Pancreas (tissue), 10 donors: ENCODE measurements around the gene FLRT1. TPM values are rescaled to one million over a fixed set of nuclear protein-coding genes. Genes with fewer than 3 reads are reported as not detected.

Source experiments
- ATAC-seq, 4 donors: fragments of 200-7000 bp; cut with Tn5 transposase; one replicate each; pipeline versions ENCODE4 v1.8.0 to v1.9.1; 2020; ENCODE audit warnings: mild to moderate bottlenecking in 4 of 4, moderate library complexity in 4 of 4
- DNase-seq, 6 donors: peaks; one replicate each; pipeline ENCODE4 v3.0.0-alpha.2; 2020
- FAIRE-seq: peaks from 2 replicates; lab custom pipeline; 2012; peaks lifted over from hg19 to GRCh38; lab: Jason Lieb, UNC
- H3K27ac ChIP-seq, 4 donors: fragments of 200-600 bp; sonication (generic); 1 replicate in 3 of 4; 2 replicates in 1 of 4; pipeline versions ENCODE4 v1.5.0 to v1.8.0; 2020
- H3K27me3 ChIP-seq, 4 donors: fragments of 200-600 bp; one replicate each; pipeline ENCODE4 v1.8.0; 2021
- H3K36me3 ChIP-seq, 3 donors: fragments of 200-600 bp; sonication (generic) in 1 of 3; one replicate each; pipeline versions ENCODE4 v1.5.0 to v1.8.0; 2020 to 2021
- H3K4me1 ChIP-seq, 3 donors: fragments of 200-600 bp; one replicate each; pipeline ENCODE4 v1.8.0; 2021
- H3K4me3 ChIP-seq, 4 donors: fragments of 200-600 bp; sonication (generic) in 2 of 4; one replicate each; pipeline versions ENCODE4 v1.5.0 to v1.8.0; 2020 to 2021
- H3K9me3 ChIP-seq, 4 donors: fragments of 200-600 bp; one replicate each; pipeline ENCODE4 v1.8.0; 2021
- CTCF ChIP-seq, 4 donors: fragments of 200-600 bp; sonication (generic) in 3 of 4; IDR thresholded peaks; one replicate each; pipeline versions ENCODE4 v1.5.0 to v1.8.0; 2021; ENCODE audit warnings: antibody characterized with exemption in 4 of 4
- WGBS, 2 donors: extraction: QIAGEN DNeasy Blood & Tissue Kit; methylation state at CpG; one replicate each; pipeline ENCODE4 v1.1.7; 2013; 5-methylcytosine and 5-hydroxymethylcytosine counted together
- intact Hi-C, 3 donors: fragments of 100-400 bp; cut with DNase I; formaldehyde crosslinking; loops; one replicate each; pipeline versions ENCODE4 v1.11.1 to v1.14.2; 2022
- polyA plus RNA-seq, 2 donors: library from polyadenylated mRNA; stranded (reverse); fragments of 200-250 nt; gene quantifications; one replicate each; pipeline ENCODE4 v1.2.3, GENCODE V29; 2013
- total RNA-seq, 6 donors: library from RNA; stranded (reverse); fragmentation: NEBNext Ultra II Directional in 4 of 6; extraction: Animal tissue kit (Norgen Biotek cat#: 25700) in 4 of 6; gene quantifications; one replicate each; pipeline versions ENCODE4 v1.2.1 to v1.2.4, GENCODE V29; 2021 to 2023
- donor health status: healthy with polysubstance abuse.
- donor health status: DM: no; HTN: no; CAD: no; lungs with moderate emphysema.
- donor health status: DM: no; HTN: no; CAD: no.
- donor health status: control.
- donor health status: control.
- donor health status: Bipolar disorder and iron deficiency.
- donor health status: DM: yes; HTN: yes; CAD: no.
- donor health status: DM: no; HTN: no; CAD: no.
- donor health status: DM: no; HTN: no; CAD: no.
- donor health status: DM: yes; HTN: yes; CAD: no.

Gene FLRT1
- total and polyA plus RNA-seq, 8 donors: 0.04 to 0.87 (median 0.19) TPM

DNA sequence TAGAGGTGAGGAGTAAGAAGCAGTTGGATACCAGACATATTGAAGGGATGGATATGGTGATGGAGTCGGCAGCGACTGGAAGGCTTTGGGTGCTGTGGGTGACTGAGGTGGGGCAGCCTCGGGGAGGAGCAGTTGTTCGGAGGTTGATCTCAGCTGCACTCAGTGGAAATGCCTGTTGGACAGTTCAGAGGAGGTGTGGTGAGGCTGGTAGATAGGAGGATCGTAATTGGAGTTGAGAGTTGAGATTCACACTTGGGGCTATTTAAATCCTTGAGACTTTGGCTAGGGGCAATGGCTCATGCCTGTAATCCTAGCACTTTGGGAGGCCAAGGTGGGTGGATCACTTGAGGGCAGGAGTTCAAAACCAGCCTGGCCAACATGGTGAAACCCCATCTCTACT is 42.6 kb upstream of the FLRT1 start:
- Histone ChIP-seq H3K27me3 (no peaks in the 10 kb centered on the region), H3K9me3 (no peaks in the 10 kb centered on the region), H3K4me3 (no peak overlapping the region), H3K36me3 (peaks cover 0 to 28% (median 11%) of the 10 kb centered on the region in 3 donors), H3K27ac (no peak overlapping the region), H3K4me1 (no peaks in the 10 kb centered on the region)
- DNase-seq (no peak), ATAC-seq (no peak), FAIRE-seq (no peak)
- TF ChIP-seq CTCF (IDR thresholded peaks at IDR 0.05): no peak
- intact Hi-C loops: loop anchor here in 1 of 3 donors (10.0 kb wide), 1 partner anchor 302 kb away; the partner anchor contains the start of gene KCNK4
- WGBS, 2 donors: 88 to 93% methylated on average over 5 of the region's 5 CpGs

DNA sequence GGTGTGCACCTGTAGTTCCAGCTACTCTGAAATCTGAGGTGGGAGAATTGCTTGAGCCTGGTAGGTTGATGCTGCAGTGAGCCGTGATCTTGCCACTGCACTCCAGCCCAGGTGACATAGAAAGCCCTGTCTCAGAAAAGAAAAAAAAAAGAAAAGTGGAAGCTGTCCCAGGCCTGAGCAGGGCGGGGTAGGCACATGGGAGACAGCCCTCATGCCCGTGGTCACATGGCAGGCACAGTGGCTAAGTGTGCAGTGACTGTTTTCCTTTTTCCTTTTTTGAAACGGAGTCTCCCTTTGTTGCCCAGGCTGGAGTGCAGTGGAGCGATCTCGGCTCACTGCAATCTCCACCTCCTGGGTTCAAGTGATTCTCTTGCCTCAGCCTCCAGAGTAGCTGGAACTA is 41.7 kb upstream of the FLRT1 start:
- H3K36me3 ChIP-seq: peaks cover 0 to 24% (median 12%) of the 10 kb centered on the region in 3 donors
- ATAC-seq: peak in 1 of 4 donors; percentile 47

DNA sequence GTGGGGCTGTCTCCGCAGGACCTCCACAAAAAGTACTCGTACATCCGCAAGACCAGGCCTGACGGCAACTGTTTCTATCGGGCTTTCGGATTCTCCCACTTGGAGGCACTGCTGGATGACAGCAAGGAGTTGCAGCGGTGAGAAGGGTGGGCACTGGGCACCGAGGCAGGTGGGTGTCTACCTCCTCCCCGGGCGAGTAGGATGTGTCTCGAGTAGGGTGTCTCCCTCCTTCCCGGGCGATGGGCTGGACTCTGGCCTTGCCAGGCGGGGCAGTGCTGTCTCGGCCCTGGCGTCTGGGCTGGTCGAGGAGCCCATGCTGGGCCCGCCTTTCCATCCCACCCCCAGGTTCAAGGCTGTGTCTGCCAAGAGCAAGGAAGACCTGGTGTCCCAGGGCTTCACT is 39.2 kb upstream of the FLRT1 start:
- intact Hi-C loops: loop anchor here in 1 of 3 donors (10.0 kb wide), 1 partner anchor 298 kb away; the partner anchor contains the start of gene KCNK4
- Histone ChIP-seq H3K9me3 (no peaks in the 10 kb centered on the region), H3K36me3 (peaks cover 0 to 20% (median 12%) of the 10 kb centered on the region in 3 donors), H3K27me3 (no peaks in the 10 kb centered on the region), H3K4me1 (peaks cover 0 to 5% (median 0%) of the 10 kb centered on the region in 3 donors), H3K4me3 (no peak overlapping the region), H3K27ac (no peak overlapping the region)
- no peak for DNase-seq
- 88 to 91% methylated on average over 18 of the region's 18 CpGs for WGBS, 2 donors
- no peak for ATAC-seq
- no peak for TF ChIP-seq CTCF (IDR thresholded peaks at IDR 0.05)
- no peak for FAIRE-seq

More for the DNA sequence above, 41.7 kb upstream of the FLRT1 start:
- 75 to 85% methylated on average over 6 of the region's 6 CpGs for WGBS, 2 donors
- no peak overlapping the region for H3K27ac ChIP-seq
- TF ChIP-seq CTCF (IDR thresholded peaks at IDR 0.05): no peak
- FAIRE-seq: no peak
- no peaks in the 10 kb centered on the region for H3K27me3 ChIP-seq
- no peaks in the 10 kb centered on the region for H3K9me3 ChIP-seq
- no peak for DNase-seq
- H3K4me1 ChIP-seq: no peaks in the 10 kb centered on the region
- H3K4me3 ChIP-seq: no peak overlapping the region
- intact Hi-C loops: loop anchor here in 1 of 3 donors (10.0 kb wide), 1 partner anchor 301 kb away; the partner anchor contains the start of gene KCNK4

DNA sequence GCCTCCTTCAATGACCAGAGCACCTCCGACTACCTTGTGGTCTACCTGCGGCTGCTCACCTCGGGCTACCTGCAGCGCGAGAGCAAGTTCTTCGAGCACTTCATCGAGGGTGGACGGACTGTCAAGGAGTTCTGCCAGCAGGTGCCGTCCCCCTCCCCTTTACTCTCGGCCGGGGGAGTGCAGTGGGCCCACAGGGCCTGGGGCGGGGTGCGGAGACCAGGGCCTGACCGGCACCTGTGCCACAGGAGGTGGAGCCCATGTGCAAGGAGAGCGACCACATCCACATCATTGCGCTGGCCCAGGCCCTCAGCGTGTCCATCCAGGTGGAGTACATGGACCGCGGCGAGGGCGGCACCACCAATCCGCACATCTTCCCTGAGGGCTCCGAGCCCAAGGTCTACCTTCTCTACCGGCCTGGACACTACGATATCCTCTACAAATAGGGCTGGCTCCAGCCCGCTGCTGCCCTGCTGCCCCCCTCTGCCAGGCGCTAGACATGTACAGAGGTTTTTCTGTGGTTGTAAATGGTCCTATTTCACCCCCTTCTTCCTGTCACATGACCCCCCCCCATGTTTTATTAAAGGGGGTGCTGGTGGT is 38.5 kb upstream of the FLRT1 start:
- FAIRE-seq (no peak), DNase-seq (no peak), ATAC-seq (no peak)
- WGBS, 2 donors: 92 to 97% methylated on average over 26 to 27 of the region's 27 CpGs
- Histone ChIP-seq H3K27ac (no peak overlapping the region), H3K4me1 (peaks cover 0 to 5% (median 0%) of the 10 kb centered on the region in 3 donors), H3K27me3 (no peaks in the 10 kb centered on the region), H3K9me3 (no peaks in the 10 kb centered on the region), H3K36me3 (peaks cover 0 to 20% (median 12%) of the 10 kb centered on the region in 3 donors), H3K4me3 (no peak overlapping the region)
- intact Hi-C loops: loop anchor here in 1 of 3 donors (10.0 kb wide), 1 partner anchor 298 kb away; the partner anchor contains the start of gene KCNK4
- no peak for TF ChIP-seq CTCF (IDR thresholded peaks at IDR 0.05)
